Osteoblast (primary cell): Measurements from ENCODE around the gene TPTE2. TPM values are rescaled to one million over a fixed set of nuclear protein-coding genes. Genes with fewer than 3 reads are reported as not detected.
A peak's percentile ranks its signal among the peaks of the same experiment; 100 is the strongest.
"Not testable (repeated sequence)": the region's sequence is repeated elsewhere in the genome, so short reads cannot be mapped to it uniquely, and the experiment has no call there.

Experiments
- DNase-seq: peaks from one replicate; pipeline ENCODE4 v3.0.0; 2011; ENCODE audit warnings: low spot score, mixed read lengths; ENCODE audit not compliant: insufficient read length; ENCODE audit errors: missing footprints
- H2AFZ ChIP-seq: 2 replicates; pipeline ENCODE4 v1.6.0; 2011; ENCODE audit warnings: mild to moderate bottlenecking, low read length
- H3K27ac ChIP-seq: 2 replicates; pipeline ENCODE4 v1.5.1; 2011; ENCODE audit warnings: mild to moderate bottlenecking, low read depth, low read length, moderate library complexity
- H3K27me3 ChIP-seq: 2 replicates; pipeline ENCODE4 v1.6.0; 2012; ENCODE audit warnings: mild to moderate bottlenecking, control low read depth, inconsistent platforms, low read length, moderate library complexity; ENCODE audit not compliant: insufficient read depth
- H3K36me3 ChIP-seq: 2 replicates; pipeline ENCODE4 v1.5.1; 2011; ENCODE audit warnings: mild to moderate bottlenecking, low read length, control low read depth, moderate library complexity; ENCODE audit not compliant: insufficient read depth
- H3K4me1 ChIP-seq: 2 replicates; pipeline ENCODE4 v1.5.1; 2011; ENCODE audit warnings: mild to moderate bottlenecking, low read length, control low read depth, moderate library complexity; ENCODE audit not compliant: insufficient read depth
- H3K4me2 ChIP-seq: 2 replicates; pipeline ENCODE4 v1.6.0; 2011; ENCODE audit warnings: mild to moderate bottlenecking, low read length; ENCODE audit not compliant: insufficient read depth
- H3K4me3 ChIP-seq: fragments of 200-600 bp; sonication (generic); 3 replicates; pipeline ENCODE4 v1.5.1; 2012; ENCODE audit warnings: mild to moderate bottlenecking, low read length, inconsistent platforms; ENCODE audit not compliant: insufficient read depth
- H3K79me2 ChIP-seq: 2 replicates; pipeline ENCODE4 v1.6.0; 2012; ENCODE audit warnings: mild to moderate bottlenecking, low read length, control low read depth, inconsistent platforms; ENCODE audit not compliant: insufficient read depth
- H3K9me3 ChIP-seq: 2 replicates; pipeline ENCODE4 v1.5.1; 2011; ENCODE audit warnings: low read depth, low read length, control low read depth
- H4K20me1 ChIP-seq: 2 replicates; pipeline ENCODE4 v1.6.0; 2012; ENCODE audit warnings: mild to moderate bottlenecking, low read length, control low read depth; ENCODE audit not compliant: insufficient read depth
- CTCF ChIP-seq: IDR thresholded peaks from 2 replicates; pipeline ENCODE4 v1.5.1; 2011; ENCODE audit warnings: mild to moderate bottlenecking, low read depth, low read length, moderate library complexity; ENCODE audit errors: extremely low read depth
- total RNA-seq: library from RNA; depleted of rRNA; stranded (reverse); fragments of >200 nt; gene quantifications from 2 replicates; pipeline ENCODE4 v1.2.3, GENCODE V29; 2012

TPTE2 gene
- not detected in 2 replicates for total RNA-seq

- H2AFZ ChIP-seq, H3K4me3 ChIP-seq, H3K27me3 ChIP-seq, H3K79me2 ChIP-seq, H3K36me3 ChIP-seq, H4K20me1 ChIP-seq, H3K27ac ChIP-seq, H3K9me3 ChIP-seq, H3K4me2 ChIP-seq, H3K4me1 ChIP-seq, DNase-seq: not testable (repeated sequence)
These were observed at the start of gene TPTE2 for GRCh38 chr13:19561127-19561582. TSS of gene TPTE2 (minus strand) at chr13:19561532. CDS start at chr13:19503234, 58,298 bp downstream.

GRCh38 chr13:19607523-19608078 is 46.3 kb upstream of the TPTE2 start:
- DNase-seq = no peak
- H3K27ac ChIP-seq = no peak overlapping the region
- H3K36me3 ChIP-seq = no peaks in the 10 kb centered on the region
- H2AFZ ChIP-seq = no peak overlapping the region
- TF ChIP-seq CTCF = no peak
- H3K4me1 ChIP-seq = no peaks in the 10 kb centered on the region
- H3K4me3 ChIP-seq = no peak overlapping the region
- no peaks in the 10 kb centered on the region for H4K20me1 ChIP-seq
- H3K9me3 ChIP-seq = no peaks in the 10 kb centered on the region
- H3K79me2 ChIP-seq = no peaks in the 10 kb centered on the region
- H3K4me2 ChIP-seq = no peak overlapping the region
- no peaks in the 10 kb centered on the region for H3K27me3 ChIP-seq

- no peak for DNase-seq
- H2AFZ ChIP-seq = no peak overlapping the region
- H3K36me3 ChIP-seq = no peaks in the 10 kb centered on the region
- H3K27me3 ChIP-seq = no peaks in the 10 kb centered on the region
- no peaks in the 10 kb centered on the region for H4K20me1 ChIP-seq
- H3K4me2 ChIP-seq = no peak overlapping the region
- no peaks in the 10 kb centered on the region for H3K4me1 ChIP-seq
- TF ChIP-seq CTCF = no peak
- no peaks in the 10 kb centered on the region for H3K9me3 ChIP-seq
- no peaks in the 10 kb centered on the region for H3K79me2 ChIP-seq
- no peak overlapping the region for H3K4me3 ChIP-seq
- no peak overlapping the region for H3K27ac ChIP-seq
These were observed 45.4 kb upstream of the TPTE2 start for GRCh38 chr13:19606737-19607136.

GRCh38 chr13:19606152-19606551 is 44.8 kb upstream of the TPTE2 start:
- H3K79me2 ChIP-seq = no peaks in the 10 kb centered on the region
- no peaks in the 10 kb centered on the region for H3K9me3 ChIP-seq
- no peaks in the 10 kb centered on the region for H4K20me1 ChIP-seq
- no peak overlapping the region for H3K27ac ChIP-seq
- no peak overlapping the region for H3K4me3 ChIP-seq
- H3K4me2 ChIP-seq = no peak overlapping the region
- peak; percentile 61 for DNase-seq
- no peaks in the 10 kb centered on the region for H3K4me1 ChIP-seq
- no peak overlapping the region for H2AFZ ChIP-seq
- H3K36me3 ChIP-seq = no peaks in the 10 kb centered on the region
- no peaks in the 10 kb centered on the region for H3K27me3 ChIP-seq
- TF ChIP-seq CTCF = no peak
